GM12878 (cell line): ENCODE results near the gene INO80. TPM values are rescaled to one million over a fixed set of nuclear protein-coding genes. Genes with fewer than 3 reads are reported as not detected.
A peak's percentile ranks its signal among the peaks of the same experiment; 100 is the strongest.

Source experiments
- ATAC-seq: fragments of 200-7000 bp; cut with Tn5 transposase; 3 replicates; pipeline ENCODE4 v1.9.1; 2020; ENCODE audit warnings: mild to moderate bottlenecking, moderate library complexity
- BruUV-seq: library from RNA; stranded (reverse); fragments of 400-500 nt; replicated peaks from 2 replicates; lab custom pipeline; 2021; lab: Mats Ljungman, UMichigan
- CTCF ChIA-PET: fragments of 300-600 bp; sonication (Branson Sonifier 250); formaldehyde crosslinking; extraction: SDS; loops from one replicate; lab custom pipeline; 2021; ENCODE audit warnings: inconsistent platforms; lab: Yijun Ruan, JAX
- POLR2A ChIA-PET: fragments of 350-600 bp; formaldehyde crosslinking; extraction: SDS; loops from one replicate; lab custom pipeline; 2021; ENCODE audit warnings: inconsistent platforms; lab: Charles Lee
- RAD21 ChIA-PET: fragments of 300-600 bp; sonication (Branson Sonifier 250); formaldehyde crosslinking; loops from one replicate; lab custom pipeline; 2023; ENCODE audit warnings: antibody characterized with exemption; ENCODE audit not compliant: unreplicated experiment; lab: Charles Lee
- SMC1A ChIA-PET: fragments of 300-600 bp; sonication (Branson Sonifier 250); formaldehyde crosslinking; loops from one replicate; lab custom pipeline; 2023; ENCODE audit not compliant: unreplicated experiment, uncharacterized antibody; lab: Charles Lee
- DNase-seq: peaks from one replicate; pipeline ENCODE4 v3.0.0-alpha.2; 2011; ENCODE audit warnings: low read depth, low spot score
- FAIRE-seq: peaks from 3 replicates; lab custom pipeline; 2011; peaks lifted over from hg19 to GRCh38; lab: Jason Lieb, UNC
- H2AFZ ChIP-seq: 2 replicates; pipeline ENCODE4 v1.6.0; 2011; ENCODE audit warnings: low read depth, low read length, control low read depth; ENCODE audit not compliant: control insufficient read depth
- H3K27ac ChIP-seq: 2 replicates; pipeline ENCODE4 v1.5.1; 2011; ENCODE audit warnings: control low read depth; ENCODE audit not compliant: control insufficient read depth, insufficient read depth
- H3K27me3 ChIP-seq, 2 experiments: replicated peaks in 1 of 2; 2 replicates each; pipeline versions ENCODE4 v1.6.0 to v1.6.1; 2011; ENCODE audit warnings: low read length in 1 of 2; ENCODE audit not compliant: control insufficient read depth in 2 of 2, insufficient read depth in 2 of 2
- H3K36me3 ChIP-seq, 2 experiments: 2 replicates each; pipeline ENCODE4 v1.5.1; 2011; ENCODE audit warnings: low read length in 1 of 2; ENCODE audit not compliant: control insufficient read depth in 2 of 2, insufficient read depth in 2 of 2
- H3K4me1 ChIP-seq: 2 replicates; pipeline ENCODE4 v1.6.1; 2011; ENCODE audit warnings: mild to moderate bottlenecking, low read length, moderate library complexity, mixed read lengths; ENCODE audit not compliant: control insufficient read depth, insufficient read depth
- H3K4me2 ChIP-seq: 2 replicates; pipeline ENCODE4 v1.6.0; 2011; ENCODE audit warnings: control low read depth; ENCODE audit not compliant: control insufficient read depth, insufficient read depth
- H3K4me3 ChIP-seq: fragments of 200-600 bp; sonication (generic); 2 replicates; pipeline ENCODE4 v1.5.1; 2016
- H3K79me2 ChIP-seq: 2 replicates; pipeline ENCODE4 v1.6.0; 2011; ENCODE audit warnings: low read length; ENCODE audit not compliant: control insufficient read depth, insufficient read depth
- H3K9ac ChIP-seq: 2 replicates; pipeline ENCODE4 v1.8.0; 2011; ENCODE audit warnings: low read length, control low read depth, mixed read lengths; ENCODE audit not compliant: control insufficient read depth, insufficient read depth
- H3K9me3 ChIP-seq: replicated peaks from 3 replicates; pipeline ENCODE4 v1.5.1; 2011; ENCODE audit warnings: mild to moderate bottlenecking, low read length; ENCODE audit not compliant: control insufficient read depth, insufficient read depth
- H4K20me1 ChIP-seq: 2 replicates; pipeline ENCODE4 v1.6.0; 2011; ENCODE audit not compliant: control insufficient read depth, insufficient read depth
- BCL11A ChIP-seq: IDR thresholded peaks from 2 replicates; pipeline ENCODE4 v1.6.1; 2011; ENCODE audit warnings: low read depth, low read length
- BHLHE40 ChIP-seq, 2 experiments: fragments of 450-650 bp in 1 of 2; IDR thresholded peaks; 2 replicates each; pipeline ENCODE4 v1.6.1; 2011 to 2017; ENCODE audit warnings: low read depth in 2 of 2, borderline replicate concordance in 1 of 2, improper control_type of control experiment in 1 of 2, low read length in 1 of 2, mild to moderate bottlenecking in 1 of 2
- HDAC2 ChIP-seq: fragments of 200-600 bp; sonication (generic); IDR thresholded peaks from 2 replicates; pipeline ENCODE4 v1.6.1; 2017
- JUND ChIP-seq: IDR thresholded peaks from 2 replicates; pipeline ENCODE4 v1.6.1; 2012; ENCODE audit warnings: low read depth, mild to moderate bottlenecking, low read length, improper control_type of control experiment, moderate library complexity
- NR2C2 ChIP-seq: IDR thresholded peaks from 2 replicates; pipeline ENCODE4 v1.6.1; 2011; ENCODE audit warnings: borderline replicate concordance, low read depth; ENCODE audit not compliant: control insufficient read depth, insufficient read length
- NRF1 ChIP-seq: conservative IDR thresholded peaks from 2 replicates; pipeline ENCODE4 v1.6.1; 2011; ENCODE audit warnings: mild to moderate bottlenecking, low read depth, low read length, improper control_type of control experiment
- PBX3 ChIP-seq: IDR thresholded peaks from 2 replicates; pipeline ENCODE4 v1.6.1; 2011; ENCODE audit warnings: mild to moderate bottlenecking, low read depth, low read length, moderate library complexity; ENCODE audit not compliant: insufficient replicate concordance
- POLR2AphosphoS2 ChIP-seq: IDR thresholded peaks from 2 replicates; pipeline ENCODE4 v1.6.1; 2011; ENCODE audit warnings: low read depth, mild to moderate bottlenecking, low read length, improper control_type of control experiment, moderate library complexity
- RUNX3 ChIP-seq: IDR thresholded peaks from 2 replicates; pipeline ENCODE4 v1.6.1; 2012; ENCODE audit warnings: low read length, inconsistent platforms
- SP1 ChIP-seq: IDR thresholded peaks from one replicate; pipeline ENCODE4 v1.6.1; 2011; ENCODE audit warnings: low read depth, low read length
- ZNF24 ChIP-seq: fragments of 450-650 bp; IDR thresholded peaks from 2 replicates; pipeline ENCODE4 v1.6.1; 2017; ENCODE audit warnings: antibody characterized with exemption, mild to moderate bottlenecking
- ZNF592 ChIP-seq: fragments of 450-650 bp; IDR thresholded peaks from 2 replicates; pipeline ENCODE4 v1.6.1; 2017; ENCODE audit warnings: mild to moderate bottlenecking, moderate library complexity
- WGBS: methylation state at CpG from one replicate; pipeline ENCODE4 v1.1.6; 2016; ENCODE audit warnings: low lambda C conversion rate; ENCODE audit not compliant: insufficient replicate concordance, insufficient coverage; ENCODE audit errors: missing lambda C conversion rate; 5-methylcytosine and 5-hydroxymethylcytosine counted together
- in situ Hi-C: fragments of 300-500 bp; cut with MboI; formaldehyde crosslinking; loops from 9 replicates; pipeline ENCODE4 v1.14.3; 2018; ENCODE audit warnings: mixed read lengths
- intact Hi-C: fragments of 100-400 bp; cut with micrococcal nuclease; formaldehyde crosslinking; loops from one replicate; pipeline ENCODE4 v1.14.2; 2022; ENCODE audit not compliant: unreplicated experiment
- polyA plus RNA-seq, 11 experiments: library from polyadenylated mRNA; depleted of rRNA in 4 of 11; unstranded in 6 of 11; stranded (reverse) in 5 of 11; fragments of >200 nt; fragmentation: Nextera tagmentation in 4 of 11; fragmentation: Illumina TruSeq in 1 of 11; extraction: Ambion mirVana in 4 of 11; extraction: Trizol in 1 of 11; gene quantifications; 1 replicate in 1 of 11; 2 replicates in 10 of 11; pipeline versions ENCODE4 v1.2.1 to v1.2.3, GENCODE V29; 2011 to 2016; ENCODE audit warnings: inconsistent platforms in 2 of 11, missing spikeins in 2 of 11, low read depth in 1 of 11
- total RNA-seq, 4 experiments: library from RNA; depleted of rRNA in 3 of 4; stranded (reverse); fragments of >200 nt in 3 of 4; fragmentation: Illumina TruSeq in 1 of 4; extraction: Trizol in 1 of 4; gene quantifications; 2 replicates each; pipeline versions ENCODE4 v1.2.1 to v1.2.3, GENCODE V29; 2013 to 2021

The INO80 gene
- total and polyA plus RNA-seq, 10 of the 15 experiments (the other 5 are each of a cell fraction or from before 2014, with no cell fraction given) = 4.5 to 25.0 (median 14.2) TPM

DNA sequence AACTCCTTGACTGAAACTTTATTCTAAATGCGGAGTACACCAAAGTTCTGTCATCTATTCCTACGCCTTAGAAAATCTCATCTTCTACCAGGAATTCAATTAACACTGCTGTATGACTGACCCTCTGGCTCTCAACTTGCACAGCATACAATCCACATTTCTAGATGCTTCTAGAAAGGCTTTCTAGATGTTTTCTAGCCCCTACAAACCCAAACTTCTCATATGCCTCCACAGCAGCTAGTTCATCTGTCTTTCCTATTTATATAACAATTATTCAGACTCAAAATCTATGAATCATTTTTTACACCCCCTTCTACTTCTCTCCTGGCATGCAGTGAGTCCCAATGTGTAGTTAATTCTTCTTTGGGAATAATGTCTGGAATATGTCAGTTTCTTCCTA, 13.2 kb downstream of the INO80 start:
- no peaks in the 10 kb centered on the region for H4K20me1 ChIP-seq
- BruUV-seq = TSS peak; percentile 35
- ChIA-PET CTCF (interaction anchor here (0.7 to 2.3 kb wide), 3 partner anchors 11 to 161 kb away, joined by 3 to 6 read pairs (median 3); no protein-coding TSS in a partner anchor), POLR2A (no interaction called here), RAD21 (no interaction called here), SMC1A (interaction anchor here (0.7 kb wide), 1 partner anchor 231 kb away, joined by 3 read pairs; no protein-coding TSS in a partner anchor)
- H3K4me1 ChIP-seq = no peaks in the 10 kb centered on the region
- TF ChIP-seq SP1 (no peak), JUND (no peak), ZNF24 (no peak), BHLHE40 (IDR thresholded peaks at IDR 0.05; ENCODE audit: borderline replicate concordance in 1 of 2, low read depth in 2 of 2, low read length in 1 of 2) (no peak), RUNX3 (no peak), NRF1 (no peak), HDAC2 (no peak), POLR2AphosphoS2 (no peak), PBX3 (no peak), NR2C2 (no peak), ZNF592 (no peak), BCL11A (no peak)
- H3K27me3 ChIP-seq = no peaks in the 10 kb centered on the region
- no peak overlapping the region for H3K4me2 ChIP-seq
- peaks cover 0 to 3% of the 10 kb centered on the region in 2 experiments; a peak in 3 of 4 replicates for H3K36me3 ChIP-seq
- no peak overlapping the region for H2AFZ ChIP-seq
- H3K9me3 ChIP-seq = no peaks in the 10 kb centered on the region
- no peak for ATAC-seq
- intact Hi-C loops (no loop called here), in situ Hi-C loops (no loop called here)
- H3K27ac ChIP-seq = no peak overlapping the region
- H3K4me3 ChIP-seq = no peak overlapping the region
- no peak for DNase-seq
- FAIRE-seq = no peak
- H3K79me2 ChIP-seq = peaks cover 33% of the 10 kb centered on the region
- 87% methylated on average over 2 of the region's 2 CpGs for WGBS
- H3K9ac ChIP-seq = no peak overlapping the region
